Kidney glomerular epithelial cell (primary cell): Measurements from ENCODE around the gene ITGA2.
A peak's percentile ranks its signal among the peaks of the same experiment; 100 is the strongest.

ENCODE experiments used
- DNase-seq: peaks from one replicate; lab custom pipeline; 2025; lab: John Stamatoyannopoulos, UW

Gene ITGA2

DNA sequence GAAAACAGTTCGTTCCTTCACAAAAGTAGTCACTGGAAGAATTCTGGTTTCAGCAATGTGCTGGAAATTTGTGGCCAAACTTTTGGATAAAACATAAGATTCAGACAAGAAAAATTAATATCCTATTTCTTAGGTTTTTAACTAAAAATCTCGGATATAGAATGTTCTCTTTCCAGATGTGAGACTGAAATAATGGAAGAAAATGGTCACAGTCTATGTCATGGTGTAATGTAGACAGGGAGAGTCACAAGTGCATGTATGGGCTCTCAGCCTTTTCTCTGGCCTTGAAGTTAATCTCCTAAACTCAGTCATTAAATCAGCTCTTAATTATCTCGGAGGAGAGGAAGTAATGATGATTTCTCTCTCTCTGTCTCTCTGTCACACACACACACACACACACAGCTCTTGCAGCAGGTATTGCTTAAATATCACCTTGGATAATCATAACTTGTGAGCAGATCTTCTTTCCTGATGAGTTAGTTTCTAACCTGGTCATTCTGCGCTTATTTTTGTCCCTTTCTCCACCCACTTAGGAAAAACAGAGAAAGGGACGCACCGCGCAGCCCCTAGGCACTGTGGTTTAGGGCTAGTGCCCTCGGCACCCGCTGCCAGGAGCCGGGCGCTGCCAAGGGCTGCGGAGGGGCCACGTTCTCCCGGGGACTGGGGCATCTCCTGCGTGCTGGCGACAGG, 672 bp upstream of the ITGA2 start:
- no peak for DNase-seq

DNA sequence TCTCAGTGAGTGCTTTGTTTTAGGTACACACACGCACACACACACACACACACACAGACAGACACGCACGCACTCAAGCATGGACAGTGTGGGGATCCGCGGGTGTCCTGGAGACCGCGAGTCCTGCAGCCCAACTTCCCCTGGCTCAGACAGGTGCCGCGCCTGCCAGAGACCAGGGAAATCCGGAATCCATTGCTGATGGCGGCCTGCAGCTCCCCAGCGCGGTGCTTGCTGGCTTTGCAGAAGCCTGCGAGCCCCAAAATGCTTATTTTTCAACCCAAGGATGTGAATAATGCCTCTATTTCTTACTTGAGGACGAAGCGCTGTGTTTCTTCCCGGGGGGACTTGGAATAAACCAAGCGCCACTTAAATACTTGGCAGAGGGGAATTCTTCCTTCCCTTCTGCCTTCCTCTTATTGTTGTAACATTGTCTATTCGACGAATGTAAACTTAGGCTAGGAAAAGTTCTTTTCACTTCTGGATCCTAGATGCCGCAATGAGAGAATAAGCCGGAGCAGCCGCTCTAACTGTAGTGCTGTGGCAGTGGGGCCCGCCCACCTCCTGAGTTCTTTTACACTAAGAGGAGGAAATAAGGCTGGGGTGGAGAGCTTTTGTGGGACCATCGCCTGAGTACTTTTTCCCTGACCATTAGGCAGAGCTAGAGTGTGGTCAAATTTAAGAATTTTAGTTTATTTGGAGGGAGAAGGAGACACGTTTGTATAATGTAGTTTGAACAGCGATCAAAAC, 802 bp downstream of the ITGA2 start:
- peak; percentile 22 for DNase-seq

DNA sequence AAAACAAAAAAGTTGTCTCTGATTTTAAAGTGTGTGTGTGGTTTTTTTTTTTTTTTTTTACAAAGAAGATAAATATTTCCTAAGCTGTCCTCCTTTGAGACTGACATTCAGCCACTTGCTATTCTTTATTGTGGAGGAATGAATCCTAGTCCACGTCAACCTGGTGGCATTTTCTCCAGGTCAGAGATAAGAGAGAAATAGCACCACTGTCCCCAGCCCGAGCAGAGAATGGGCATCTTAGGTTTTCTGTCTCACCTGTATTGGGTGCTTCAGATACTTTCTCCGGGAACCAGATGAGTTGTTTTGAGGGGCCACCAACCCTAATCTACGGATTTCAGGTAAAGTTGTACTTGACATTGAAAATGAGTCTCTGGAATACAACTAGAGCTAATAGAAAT, 1.4 kb downstream of the ITGA2 start:
- DNase-seq = no peak

DNA sequence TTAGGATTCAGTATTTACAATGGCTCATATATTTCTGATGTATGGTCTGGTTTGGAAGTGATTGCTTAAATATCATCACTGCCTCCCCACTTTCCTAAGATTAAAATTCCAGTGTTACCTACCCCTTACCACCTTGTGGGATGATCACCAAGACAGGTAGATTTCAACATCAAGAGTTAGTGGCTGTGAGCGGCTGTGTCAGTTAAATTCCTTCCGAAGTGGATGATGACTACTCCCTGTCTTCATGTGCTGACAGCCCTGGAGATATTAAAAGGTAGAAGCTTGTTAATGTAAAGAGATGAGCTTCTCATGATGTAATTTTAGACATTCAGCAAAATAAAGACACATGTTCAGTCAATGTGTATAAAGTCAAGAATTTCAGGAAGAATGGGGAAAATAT, 4.2 kb downstream of the ITGA2 start:
- DNase-seq = no peak

DNA sequence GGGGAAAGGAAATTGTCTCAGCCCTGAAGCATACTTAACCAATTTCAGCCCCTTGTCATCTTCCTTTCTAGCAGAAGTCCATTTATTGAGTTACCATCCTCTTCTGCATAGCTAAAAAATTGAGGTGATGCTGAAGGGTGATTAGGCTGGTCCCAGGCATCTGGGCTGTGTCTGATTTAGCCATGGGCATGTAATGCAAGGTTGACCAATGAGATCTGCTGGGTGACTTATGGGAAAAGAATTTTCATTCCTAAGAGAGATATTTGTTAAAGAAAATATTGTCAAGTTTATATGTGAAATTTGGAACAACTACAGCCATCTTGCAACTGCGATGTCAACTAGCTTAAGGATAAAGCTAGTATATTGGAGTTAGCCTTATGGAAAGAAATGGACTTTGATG, 5.1 kb downstream of the ITGA2 start:
- DNase-seq = no peak

DNA sequence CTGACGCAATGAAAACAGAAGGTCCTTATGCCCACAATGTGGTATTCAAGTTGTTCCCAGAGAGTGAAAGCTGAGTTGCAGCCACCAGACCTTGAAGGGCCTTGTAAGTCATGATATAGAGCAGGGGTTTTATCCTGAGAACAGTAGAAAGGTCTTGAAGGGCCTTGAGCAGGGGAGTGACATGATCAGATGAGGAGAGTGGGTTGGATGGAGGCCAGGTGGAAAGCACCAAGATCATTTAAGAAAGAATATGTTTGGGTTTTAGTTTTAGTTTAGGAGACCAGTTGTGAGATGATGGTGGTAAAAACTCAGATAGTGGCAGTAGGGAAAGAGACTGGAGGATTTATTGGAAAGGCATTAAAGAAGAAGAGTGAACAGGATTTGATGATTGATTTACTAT, 5.9 kb downstream of the ITGA2 start:
- DNase-seq = no peak

DNA sequence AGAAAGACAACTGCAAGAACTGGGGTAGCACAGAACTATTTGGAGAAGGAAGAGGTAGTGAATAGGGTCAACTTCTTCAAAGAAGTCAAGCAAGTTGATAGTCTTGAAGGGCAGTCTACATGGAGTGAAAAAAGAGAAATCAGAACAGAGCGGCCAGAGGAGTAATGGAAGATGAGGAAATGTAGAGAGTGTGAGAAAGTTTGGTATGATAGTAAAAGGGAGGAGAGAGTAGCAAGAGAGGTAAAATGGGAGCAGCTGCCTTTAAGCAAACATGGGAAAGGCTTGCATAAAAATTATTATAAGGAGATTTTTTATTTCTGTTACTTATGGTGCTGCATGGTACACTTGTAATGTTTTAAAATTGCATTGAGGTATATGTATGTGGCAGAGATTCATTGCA, 6.8 kb downstream of the ITGA2 start:
- no peak for DNase-seq

DNA sequence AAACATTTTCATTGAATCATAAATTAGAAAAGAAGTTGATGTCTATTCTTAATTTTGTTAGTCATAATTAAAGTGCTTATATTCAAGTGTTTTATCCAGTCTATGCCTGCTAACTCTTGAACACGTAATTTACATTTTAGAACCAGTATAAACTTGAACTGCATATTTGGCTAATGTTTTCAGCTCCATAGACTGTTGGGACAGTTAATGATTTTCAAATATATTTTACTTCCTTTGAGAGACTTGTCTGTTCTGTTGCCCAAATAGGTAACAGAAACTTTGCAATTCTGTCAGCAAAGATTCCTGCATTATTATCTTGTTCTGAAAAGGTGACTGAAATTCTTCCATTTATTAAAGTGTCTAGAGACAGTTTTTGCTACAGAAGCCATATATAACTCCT, 7.8 kb downstream of the ITGA2 start:
- no peak for DNase-seq

DNA sequence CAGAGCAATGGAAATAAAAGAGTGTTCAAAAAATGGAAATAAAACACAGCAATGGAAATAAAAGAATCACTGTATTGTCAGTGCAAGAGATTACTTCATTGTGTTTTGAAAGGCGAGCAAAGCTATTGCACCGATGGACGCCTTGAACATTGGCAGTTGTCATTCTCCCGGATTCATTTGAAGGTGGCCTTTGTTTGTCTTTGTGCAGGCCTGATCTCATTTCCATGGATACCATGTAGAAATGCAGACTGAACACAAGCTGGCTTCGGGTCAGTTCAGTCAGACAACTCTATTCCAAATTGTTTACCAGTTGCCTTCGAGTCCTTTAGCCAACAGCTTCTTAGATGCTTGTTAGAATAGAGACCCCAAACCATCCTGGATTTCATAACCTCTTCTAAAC, 8.3 kb downstream of the ITGA2 start:
- DNase-seq = no peak

DNA sequence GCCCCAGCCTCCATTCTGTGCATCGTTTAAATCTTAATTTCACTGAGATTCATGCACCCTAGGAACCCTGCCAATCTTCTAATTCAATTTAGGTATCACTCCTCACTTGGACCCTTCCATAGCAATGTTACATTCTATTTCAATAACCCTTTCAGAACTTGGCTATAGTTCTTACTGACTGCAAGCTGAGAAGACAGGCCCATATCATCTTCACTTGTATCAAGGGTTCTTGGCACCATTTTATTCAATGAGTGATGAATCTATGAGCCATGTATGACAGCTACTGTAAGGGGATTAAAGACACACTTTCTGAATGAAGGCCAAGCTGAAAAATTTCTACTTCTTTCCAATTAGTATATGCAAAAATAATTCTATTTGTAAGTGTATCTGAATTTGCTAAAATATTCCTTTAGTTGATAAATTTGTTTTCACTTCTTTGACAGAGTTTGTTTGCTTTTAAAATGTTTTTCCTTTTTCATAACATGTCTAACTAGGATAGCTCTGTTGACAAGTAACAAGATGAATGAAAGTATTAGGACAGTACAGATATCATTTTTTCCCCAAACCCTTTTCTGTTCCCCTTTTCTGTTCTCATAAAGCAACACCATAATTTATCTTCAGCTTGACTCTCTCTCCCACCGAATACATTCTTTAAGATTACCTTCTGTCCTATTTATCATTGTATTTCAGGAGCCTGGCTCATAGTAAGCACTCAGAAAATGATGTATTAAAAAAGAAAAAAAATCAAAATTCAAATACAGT, 9.6 kb downstream of the ITGA2 start:
- no peak for DNase-seq

DNA sequence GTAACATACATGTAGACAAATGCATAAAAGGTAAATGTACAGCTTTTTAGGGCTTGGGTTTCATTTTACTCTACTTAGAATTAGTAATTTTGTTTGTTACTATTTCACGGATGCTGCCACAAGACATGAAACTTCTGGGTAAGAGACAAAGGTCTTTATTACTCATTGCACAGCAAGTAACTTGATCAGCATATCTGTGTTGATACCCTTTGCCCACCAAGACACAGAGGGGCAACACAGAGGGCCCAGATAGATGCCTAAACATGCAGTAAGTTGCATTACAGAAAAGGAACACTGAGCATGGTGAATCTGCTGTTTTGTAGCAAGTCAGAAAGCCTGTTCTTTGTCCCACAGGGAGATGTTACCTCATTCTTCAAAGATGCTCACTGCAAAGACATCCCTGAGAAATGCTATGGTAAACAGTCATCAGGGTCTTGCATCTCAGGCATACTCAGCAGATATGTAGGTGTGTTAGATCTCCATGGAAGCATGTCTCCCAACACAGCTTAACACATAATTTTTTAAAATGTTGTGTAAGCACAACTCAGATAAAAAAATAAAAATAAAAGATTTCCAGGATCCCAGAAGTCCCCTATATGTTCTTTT, 10.3 kb downstream of the ITGA2 start:
- DNase-seq = no peak

DNA sequence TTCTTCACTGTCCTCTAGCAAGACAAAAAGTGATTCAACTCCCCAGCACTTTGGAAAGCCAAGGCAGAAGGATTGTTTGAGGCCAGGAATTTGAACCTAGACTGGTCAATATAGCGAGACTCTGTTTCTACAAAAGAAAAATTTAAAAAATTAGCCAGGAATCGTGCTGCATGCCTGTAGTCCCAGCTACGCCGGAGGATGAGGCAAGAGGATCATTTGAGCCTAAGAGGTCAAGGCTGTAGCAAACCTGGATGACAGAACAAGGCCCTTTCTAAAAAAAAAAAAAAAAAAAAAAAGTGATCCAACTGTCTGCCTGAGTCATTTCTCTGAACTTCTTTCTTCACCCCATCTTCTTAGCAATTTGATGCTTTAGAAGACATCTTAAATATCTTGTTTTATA, 12.4 kb downstream of the ITGA2 start:
- no peak for DNase-seq

DNA sequence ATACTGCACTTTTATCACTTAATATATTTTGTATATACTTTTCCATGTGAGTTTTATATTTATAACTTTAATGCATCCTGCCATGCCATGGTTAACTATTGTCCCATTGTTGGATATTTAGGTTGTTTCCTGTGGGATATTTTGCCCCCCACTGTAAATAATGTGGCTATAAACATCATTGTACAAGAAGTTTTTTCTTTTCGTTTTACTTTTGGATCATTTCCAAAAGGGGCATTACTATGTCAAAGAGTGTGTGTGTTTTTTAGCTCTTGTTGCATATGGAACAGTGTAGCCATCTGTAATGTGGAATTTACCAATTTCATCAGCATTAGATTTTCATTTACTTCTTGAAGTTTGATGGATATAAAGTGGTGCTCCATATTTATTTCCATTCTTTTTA, 13.3 kb downstream of the ITGA2 start:
- DNase-seq = no peak

DNA sequence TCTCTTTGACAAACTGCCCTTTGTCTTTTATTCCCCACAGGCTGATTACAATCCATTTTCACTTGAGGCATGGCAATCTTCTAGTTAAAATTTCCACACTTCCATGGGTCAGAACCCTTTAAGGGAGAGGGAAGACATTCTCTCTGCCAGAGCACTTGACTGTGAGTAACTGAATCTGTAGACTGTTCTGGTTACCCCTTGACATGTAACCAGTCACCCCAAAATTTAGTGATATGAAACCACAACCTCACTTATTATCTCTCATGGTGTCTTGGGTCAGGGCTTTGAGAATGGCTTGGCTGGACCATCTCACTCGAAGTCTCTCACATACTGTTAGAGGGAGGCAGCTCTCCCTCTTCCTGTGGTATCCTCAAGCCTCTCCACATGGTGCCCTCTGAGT, 14.0 kb downstream of the ITGA2 start:
- DNase-seq = no peak

DNA sequence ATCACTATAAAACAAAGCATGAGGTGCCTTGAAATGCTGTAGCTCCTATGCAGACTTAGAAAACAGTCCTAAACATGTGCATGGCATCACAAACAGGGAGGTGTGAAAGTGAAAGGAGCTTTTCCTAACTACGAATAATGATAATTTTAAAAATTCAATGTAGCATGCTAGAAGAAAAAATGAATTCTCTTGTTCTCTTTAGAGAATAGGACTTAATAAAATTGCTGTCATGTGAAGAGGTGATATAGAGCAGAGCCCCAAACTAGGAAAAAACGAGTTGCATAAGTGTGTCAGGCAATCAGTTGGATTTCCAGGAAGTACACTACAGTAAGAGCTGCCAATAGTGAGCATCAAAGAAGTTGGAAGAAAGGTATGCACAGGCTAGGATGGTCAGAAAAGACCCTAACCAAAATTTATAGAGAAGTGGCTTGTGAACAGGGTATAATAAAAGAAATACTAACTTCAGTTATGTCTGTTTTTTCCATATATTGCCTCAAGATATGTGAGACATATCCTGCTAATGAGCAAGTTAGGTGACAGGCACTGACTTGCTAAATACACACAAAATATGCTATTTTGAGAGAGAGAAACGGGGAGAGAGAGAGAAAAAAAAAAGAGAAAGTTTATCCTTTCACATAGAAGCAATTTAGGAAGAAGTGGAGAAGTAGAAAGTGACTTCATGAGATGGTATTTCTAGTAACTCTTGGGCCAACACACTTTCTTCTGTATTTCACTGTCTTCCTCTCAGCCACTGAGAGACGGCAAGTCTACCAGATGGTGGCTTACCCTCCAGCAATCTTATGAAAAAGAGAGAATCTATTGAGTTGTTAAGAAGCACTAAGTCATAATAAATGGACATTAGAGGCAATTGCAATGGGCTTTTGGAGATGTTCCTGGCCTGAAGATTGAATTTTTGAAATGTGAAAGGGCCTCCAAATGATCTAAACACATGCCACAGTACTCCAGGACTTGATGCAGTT, 18.0 kb downstream of the ITGA2 start:
- no peak for DNase-seq

DNA sequence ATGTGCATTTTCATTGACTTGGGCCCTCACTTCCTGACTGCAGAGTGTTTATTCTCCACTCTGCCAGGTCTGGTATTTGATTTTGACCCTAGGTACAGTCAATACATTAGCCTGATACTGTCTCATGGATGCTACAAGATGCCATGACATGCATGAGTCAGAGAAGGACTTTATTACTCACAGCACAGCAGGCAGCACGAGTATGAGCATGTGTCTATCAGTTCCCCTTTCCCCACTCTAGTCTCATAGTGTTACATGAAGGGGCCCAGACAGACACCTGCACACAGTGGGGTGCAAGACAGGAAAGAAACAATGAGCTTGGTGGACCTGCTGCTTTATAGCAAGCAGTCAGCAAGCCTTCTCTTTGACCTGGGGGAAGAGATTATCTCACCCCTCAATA, 19.6 kb downstream of the ITGA2 start:
- DNase-seq = no peak

DNA sequence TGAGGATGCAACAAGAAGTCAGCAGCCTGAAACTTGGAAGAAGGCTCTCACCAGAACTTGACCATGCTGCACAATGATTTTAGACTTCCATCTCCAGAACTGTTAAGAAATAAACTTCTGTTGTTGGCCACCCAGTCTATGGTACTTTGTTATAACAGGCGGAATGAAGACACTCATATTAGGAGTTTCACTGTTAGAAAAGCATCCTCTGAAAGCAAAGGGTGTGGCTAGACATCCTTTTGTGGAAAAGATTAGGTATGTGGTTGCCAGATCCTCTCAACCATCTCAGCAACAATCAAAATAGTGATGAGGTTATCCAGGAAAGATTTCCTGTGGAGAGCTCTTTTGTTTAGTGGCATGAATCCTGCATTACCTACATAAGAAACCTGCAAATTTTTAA, 20.7 kb downstream of the ITGA2 start:
- no peak for DNase-seq

DNA sequence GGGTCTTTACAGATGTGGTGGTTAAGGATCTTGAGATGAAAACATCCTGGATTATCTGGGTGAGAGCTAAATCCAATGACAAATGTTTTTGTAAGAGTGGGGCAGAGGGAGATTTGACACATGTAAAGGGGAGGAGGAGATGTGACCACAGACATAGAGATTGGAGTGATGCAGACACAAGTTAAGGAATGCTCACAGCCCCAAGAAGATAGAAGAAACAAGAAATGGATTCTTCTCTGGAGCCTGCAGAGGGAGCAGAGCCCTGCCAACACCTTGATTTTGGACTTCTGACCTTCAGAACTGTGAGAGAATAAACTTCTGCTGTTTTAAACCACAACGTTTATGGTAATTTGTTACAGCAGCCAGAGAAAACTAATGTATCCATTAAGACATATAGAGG, 21.7 kb downstream of the ITGA2 start:
- no peak for DNase-seq

DNA sequence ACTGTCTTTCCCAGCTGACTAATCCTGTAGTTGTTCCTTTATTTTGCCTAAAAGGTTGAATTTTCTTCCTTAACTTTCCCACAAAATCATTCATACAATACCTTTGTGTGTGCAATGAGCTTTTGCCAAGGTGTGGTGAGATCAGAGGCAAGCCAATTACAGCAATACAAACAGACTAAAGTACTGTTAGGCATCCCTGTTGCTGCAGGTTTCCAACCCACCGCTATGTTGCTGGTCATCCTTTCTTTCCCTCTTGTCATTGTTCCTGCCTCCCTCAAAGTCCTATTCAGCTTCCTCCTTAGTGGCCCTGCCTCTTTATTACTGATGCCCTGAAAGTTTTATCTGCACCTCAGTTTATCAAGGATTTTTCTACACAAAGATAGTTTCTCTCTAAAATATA, 22.1 kb downstream of the ITGA2 start:
- no peak for DNase-seq

DNA sequence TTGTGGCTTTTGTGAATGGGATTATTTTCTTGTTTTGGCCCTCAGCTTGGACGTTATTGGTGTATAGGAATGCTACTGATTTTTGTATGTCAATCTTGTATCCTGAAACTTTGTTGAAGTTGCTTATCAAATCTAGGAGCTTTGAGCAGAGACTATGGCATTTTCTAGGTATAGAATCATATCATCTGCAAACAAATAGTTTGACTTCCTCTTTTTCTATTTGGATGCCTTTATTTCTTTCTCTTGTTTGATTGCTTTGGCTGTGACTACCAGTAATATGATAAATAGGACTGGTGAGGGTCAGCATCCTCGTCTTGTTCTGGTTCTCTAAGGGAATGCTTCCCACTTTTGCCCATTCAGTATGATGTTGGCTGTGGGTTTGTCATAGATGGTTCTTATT, 24.7 kb downstream of the ITGA2 start:
- DNase-seq = no peak

DNA sequence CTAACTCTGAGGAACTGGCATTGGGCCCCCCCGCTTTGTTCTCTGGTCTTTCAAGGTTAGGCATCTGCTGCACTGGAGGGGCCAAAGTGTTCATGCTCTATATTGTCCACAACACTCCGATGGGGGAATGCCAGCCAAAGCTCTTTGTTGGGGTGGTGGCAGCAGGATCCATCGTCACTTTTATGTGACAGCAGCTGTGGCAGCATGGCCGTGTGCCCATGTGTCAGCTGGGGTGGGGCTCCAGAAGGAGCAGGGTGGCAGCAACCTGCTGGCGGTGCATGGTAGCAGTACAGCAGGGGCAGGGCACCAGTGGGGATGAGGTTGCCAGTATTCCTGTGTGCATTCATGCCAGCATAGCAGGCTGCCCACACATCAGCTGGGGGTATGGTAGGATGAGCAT, 28.2 kb downstream of the ITGA2 start:
- no peak for DNase-seq
